Measurements from ENCODE around the gene CAMK1D. TPM values are rescaled to one million over a fixed set of nuclear protein-coding genes. Genes with fewer than 3 reads are reported as not detected.
"Not testable (repeated sequence)": the region's sequence is repeated elsewhere in the genome, so short reads cannot be mapped to it uniquely, and the experiment has no call there.

The CAMK1D gene
- total RNA-seq, 4 donors from 2014 or later: 5.6 to 23.9 (median 7.4) TPM

- Histone ChIP-seq H3K4me3 (no peak overlapping the region), H3K36me3 (no peaks in the 10 kb centered on the region), H3K9me3 (no peaks in the 10 kb centered on the region), H3K4me1 (no peaks in the 10 kb centered on the region), H3K27me3 (no peaks in the 10 kb centered on the region), H3K27ac (no peak overlapping the region)
- DNase-seq: no peak
- TF ChIP-seq POLR2A (IDR thresholded peaks at IDR 0.05): no peak
- TF ChIP-seq, protein P1, sequence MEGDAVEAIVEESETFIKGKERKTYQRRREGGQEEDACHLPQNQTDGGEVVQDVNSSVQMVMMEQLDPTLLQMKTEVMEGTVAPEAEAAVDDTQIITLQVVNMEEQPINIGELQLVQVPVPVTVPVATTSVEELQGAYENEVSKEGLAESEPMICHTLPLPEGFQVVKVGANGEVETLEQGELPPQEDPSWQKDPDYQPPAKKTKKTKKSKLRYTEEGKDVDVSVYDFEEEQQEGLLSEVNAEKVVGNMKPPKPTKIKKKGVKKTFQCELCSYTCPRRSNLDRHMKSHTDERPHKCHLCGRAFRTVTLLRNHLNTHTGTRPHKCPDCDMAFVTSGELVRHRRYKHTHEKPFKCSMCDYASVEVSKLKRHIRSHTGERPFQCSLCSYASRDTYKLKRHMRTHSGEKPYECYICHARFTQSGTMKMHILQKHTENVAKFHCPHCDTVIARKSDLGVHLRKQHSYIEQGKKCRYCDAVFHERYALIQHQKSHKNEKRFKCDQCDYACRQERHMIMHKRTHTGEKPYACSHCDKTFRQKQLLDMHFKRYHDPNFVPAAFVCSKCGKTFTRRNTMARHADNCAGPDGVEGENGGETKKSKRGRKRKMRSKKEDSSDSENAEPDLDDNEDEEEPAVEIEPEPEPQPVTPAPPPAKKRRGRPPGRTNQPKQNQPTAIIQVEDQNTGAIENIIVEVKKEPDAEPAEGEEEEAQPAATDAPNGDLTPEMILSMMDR (IDR thresholded peaks at IDR 0.05): no peak
Measured at GRCh38 chr10:12862459-12862858, 513.1 kb downstream of the CAMK1D start.

DNA sequence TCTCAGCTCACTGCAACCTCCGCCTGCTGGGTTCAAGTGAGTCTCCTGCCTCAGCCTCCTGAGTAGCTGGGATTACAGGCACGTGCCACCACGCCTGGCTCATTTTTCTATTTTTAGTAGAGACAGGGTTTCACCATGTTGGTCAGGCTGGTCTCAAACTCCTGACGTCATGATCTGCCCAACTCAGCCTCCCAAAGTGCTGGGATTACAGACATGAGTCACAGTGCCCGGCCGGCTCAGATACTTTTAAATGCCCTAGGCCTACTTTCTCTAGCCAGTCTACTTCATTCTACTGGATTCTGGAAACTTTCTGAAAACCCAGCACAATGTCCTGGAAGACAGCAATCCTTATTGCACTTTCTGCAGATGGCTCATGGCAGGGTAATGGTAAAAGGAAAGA lies 516.2 kb downstream of the CAMK1D start:
- not testable (repeated sequence) for DNase-seq, H3K27me3 ChIP-seq, H3K36me3 ChIP-seq, H3K4me3 ChIP-seq, H3K4me1 ChIP-seq, H3K27ac ChIP-seq, H3K9me3 ChIP-seq

DNA sequence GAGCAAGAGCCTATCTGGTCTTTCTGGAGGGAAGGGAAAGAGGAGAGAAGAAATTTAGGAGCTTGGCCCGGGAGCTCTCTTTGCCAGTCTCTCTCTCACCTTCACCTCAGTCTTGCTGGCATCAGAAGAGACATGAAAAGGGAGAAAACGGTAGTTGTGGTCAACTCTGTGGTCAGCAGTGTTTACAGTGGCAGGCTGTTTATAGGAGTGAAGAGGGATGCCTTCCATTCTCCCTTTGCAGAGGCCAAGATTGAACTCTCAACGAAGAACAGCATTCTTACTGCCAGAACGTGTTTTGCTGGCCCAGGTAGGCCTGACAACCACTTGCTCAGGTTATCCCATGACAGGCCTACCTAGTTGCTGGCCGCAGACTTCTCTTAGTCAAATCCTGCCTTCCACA lies 518.9 kb downstream of the CAMK1D start:
- Histone ChIP-seq H3K4me3 (no peak overlapping the region), H3K9me3 (no peaks in the 10 kb centered on the region), H3K27me3 (no peaks in the 10 kb centered on the region), H3K36me3 (no peaks in the 10 kb centered on the region), H3K4me1 (no peaks in the 10 kb centered on the region), H3K27ac (no peak overlapping the region)
- no peak for DNase-seq
- no peak for TF ChIP-seq POLR2A (IDR thresholded peaks at IDR 0.05)
- TF ChIP-seq, protein P1 (IDR thresholded peaks at IDR 0.05): no peak

GRCh38 chr10:12869427-12869826 lies 520.1 kb downstream of the CAMK1D start:
- TF ChIP-seq, protein P1 (IDR thresholded peaks at IDR 0.05): no peak
- TF ChIP-seq POLR2A (IDR thresholded peaks at IDR 0.05): no peak
- no peaks in the 10 kb centered on the region for H3K4me1 ChIP-seq

GRCh38 chr10:12872577-12872976 lies 523.2 kb downstream of the CAMK1D start:
- Histone ChIP-seq H3K9me3 (no peaks in the 10 kb centered on the region), H3K36me3 (no peaks in the 10 kb centered on the region), H3K4me3 (no peak overlapping the region), H3K27me3 (no peaks in the 10 kb centered on the region), H3K4me1 (no peaks in the 10 kb centered on the region), H3K27ac (peak overlapping the region in 1 of 4 donors; percentile 8)
- TF ChIP-seq POLR2A (IDR thresholded peaks at IDR 0.05): no peak
- TF ChIP-seq, protein P1 (IDR thresholded peaks at IDR 0.05): no peak
- no peak for DNase-seq

More at GRCh38 chr10:12869427-12869826, 520.1 kb downstream of the CAMK1D start:
- Histone ChIP-seq H3K9me3 (no peaks in the 10 kb centered on the region), H3K4me3 (no peak overlapping the region), H3K27ac (no peak overlapping the region), H3K36me3 (no peaks in the 10 kb centered on the region), H3K27me3 (no peaks in the 10 kb centered on the region)
- no peak for DNase-seq

DNA sequence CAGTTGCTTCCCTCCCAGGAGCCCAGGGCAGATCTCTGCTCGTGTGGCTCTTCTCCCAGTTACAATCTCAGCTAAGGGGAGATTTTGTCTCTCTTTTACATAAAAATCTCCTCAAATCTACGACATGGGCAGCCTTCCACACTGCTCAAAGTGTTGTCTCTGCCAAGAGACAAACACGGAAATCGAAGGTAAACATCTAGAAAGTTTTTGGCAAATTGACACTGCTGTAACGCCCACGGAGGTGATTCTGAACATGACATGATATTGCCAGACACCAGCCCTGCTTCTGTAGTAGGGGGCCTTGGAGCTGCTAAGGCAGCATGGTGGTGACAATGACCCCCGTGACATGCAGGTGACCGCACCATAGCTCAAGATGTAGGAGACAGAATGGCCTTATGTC lies 523.8 kb downstream of the CAMK1D start:
- TF ChIP-seq, protein P1 (IDR thresholded peaks at IDR 0.05): no peak
- TF ChIP-seq POLR2A (IDR thresholded peaks at IDR 0.05): no peak
- H3K27ac ChIP-seq: peak overlapping the region in 1 of 4 donors; percentile 8

More for the DNA sequence above, 523.8 kb downstream of the CAMK1D start:
- Histone ChIP-seq H3K9me3 (no peaks in the 10 kb centered on the region), H3K27me3 (no peaks in the 10 kb centered on the region), H3K4me1 (no peaks in the 10 kb centered on the region), H3K4me3 (no peak overlapping the region), H3K36me3 (no peaks in the 10 kb centered on the region)
- no peak for DNase-seq
